ENCODE results near the gene PAX5.

GRCh38 chr9:36817160-36817834 is 216.8 kb downstream of the PAX5 start:
- TF ChIP-seq CTCF (IDR thresholded peaks at IDR 0.05) (no peak), POLR2A (IDR thresholded peaks at IDR 0.05) (no peak)
